IMR-90 (cell line): ENCODE results near the gene RAB12. TPM values are rescaled to one million over a fixed set of nuclear protein-coding genes. Genes with fewer than 3 reads are reported as not detected.
A peak's percentile ranks its signal among the peaks of the same experiment; 100 is the strongest.

ENCODE experiments used
- ATAC-seq: fragments of 200-7000 bp; cut with Tn5 transposase; 2 replicates; pipeline ENCODE4 v1.9.1; 2020; ENCODE audit warnings: low read depth, mild to moderate bottlenecking, moderate library complexity
- BruUV-seq: library from RNA; stranded (reverse); fragments of 400-500 nt; replicated peaks from 2 replicates; lab custom pipeline; 2021; lab: Mats Ljungman, UMichigan
- CTCF ChIA-PET: fragments of 300-600 bp; formaldehyde crosslinking; extraction: SDS; loops from one replicate; lab custom pipeline; 2021; ENCODE audit warnings: antibody characterized with exemption; lab: Yijun Ruan, JAX
- POLR2A ChIA-PET: fragments of 300-600 bp; sonication (Branson Sonifier 250); formaldehyde crosslinking; loops from one replicate; lab custom pipeline; 2022; ENCODE audit warnings: antibody characterized with exemption; ENCODE audit not compliant: unreplicated experiment; lab: Charles Lee
- DNase-seq: peaks from one replicate; pipeline ENCODE4 v3.0.0; 2013
- H2AFZ ChIP-seq: replicated peaks from 2 replicates; pipeline ENCODE3; 2013; ENCODE audit warnings: low read length, mild to moderate bottlenecking; ENCODE audit not compliant: poor library complexity
- H2AK5ac ChIP-seq: 2 replicates; pipeline ENCODE4 v1.6.1; 2013; ENCODE audit warnings: low read depth, low read length, inconsistent platforms
- H2AK9ac ChIP-seq: replicated peaks from 2 replicates; pipeline ENCODE3; 2013; ENCODE audit warnings: mild to moderate bottlenecking, low read depth, low read length, moderate library complexity; ENCODE audit not compliant: poor library complexity
- H2BK120ac ChIP-seq: 2 replicates; pipeline ENCODE4 v1.6.1; 2013; ENCODE audit warnings: low read depth, low read length, inconsistent platforms
- H2BK15ac ChIP-seq: 3 replicates; pipeline ENCODE4 v1.6.1; 2013; ENCODE audit warnings: low read depth, low read length, inconsistent platforms
- H2BK20ac ChIP-seq: 2 replicates; pipeline ENCODE4 v1.6.1; 2013; ENCODE audit warnings: low read depth, mild to moderate bottlenecking, inconsistent platforms, low read length, moderate library complexity
- H2BK5ac ChIP-seq: 2 replicates; pipeline ENCODE4 v1.6.1; 2013; ENCODE audit warnings: mild to moderate bottlenecking, low read depth, low read length, inconsistent platforms; ENCODE audit not compliant: poor library complexity, severe bottlenecking
- H3K14ac ChIP-seq: replicated peaks from 2 replicates; pipeline ENCODE4 v1.6.1; 2013; ENCODE audit warnings: low read depth, low read length, inconsistent platforms
- H3K18ac ChIP-seq: 2 replicates; pipeline ENCODE4 v1.6.1; 2013; ENCODE audit warnings: low read depth, low read length, control low read depth
- H3K23ac ChIP-seq: 2 replicates; pipeline ENCODE4 v1.6.1; 2013; ENCODE audit warnings: low read depth, low read length, inconsistent platforms
- H3K27ac ChIP-seq: 2 replicates; pipeline ENCODE4 v1.5.1; 2013; ENCODE audit warnings: mild to moderate bottlenecking, control low read depth, low read length; ENCODE audit not compliant: insufficient read depth
- H3K27me3 ChIP-seq: 2 replicates; pipeline ENCODE4 v1.6.1; 2013; ENCODE audit warnings: low read length; ENCODE audit not compliant: control insufficient read depth, insufficient read depth
- H3K36me3 ChIP-seq: 2 replicates; pipeline ENCODE4 v1.6.1; 2013; ENCODE audit warnings: low read length, mixed read lengths; ENCODE audit not compliant: control insufficient read depth, insufficient read depth
- H3K4ac ChIP-seq: 2 replicates; pipeline ENCODE4 v1.6.1; 2013; ENCODE audit warnings: low read depth, low read length, inconsistent platforms
- H3K4me1 ChIP-seq: 2 replicates; pipeline ENCODE4 v1.6.1; 2013; ENCODE audit warnings: low read length, mixed read lengths; ENCODE audit not compliant: control insufficient read depth, insufficient read depth
- H3K4me2 ChIP-seq: 2 replicates; pipeline ENCODE4 v1.6.1; 2013; ENCODE audit warnings: low read depth, mild to moderate bottlenecking, control low read depth, low read length, moderate library complexity
- H3K4me3 ChIP-seq: 2 replicates; pipeline ENCODE4 v1.5.1; 2013; ENCODE audit warnings: low read depth, mild to moderate bottlenecking, control low read depth, low read length, moderate library complexity; ENCODE audit not compliant: insufficient read depth
- H3K56ac ChIP-seq: 2 replicates; pipeline ENCODE4 v1.6.1; 2013; ENCODE audit warnings: low read length, inconsistent platforms; ENCODE audit not compliant: insufficient read depth; ENCODE audit errors: extremely low read depth
- H3K79me1 ChIP-seq, 2 experiments: 2 replicates each; pipeline ENCODE4 v1.6.1; 2013; ENCODE audit warnings: low read length in 2 of 2, inconsistent platforms in 1 of 2, low read depth in 1 of 2
- H3K9ac ChIP-seq: 2 replicates; pipeline ENCODE4 v1.6.1; 2013; ENCODE audit warnings: low read depth, low read length, control low read depth
- H3K9me1 ChIP-seq: 2 replicates; pipeline ENCODE4 v1.6.1; 2013; ENCODE audit warnings: low read length, inconsistent platforms; ENCODE audit not compliant: insufficient read depth
- H3K9me3 ChIP-seq: 2 replicates; pipeline ENCODE4 v1.6.1; 2013; ENCODE audit warnings: low read length; ENCODE audit not compliant: control insufficient read depth, insufficient read depth
- H4K20me1 ChIP-seq: 2 replicates; pipeline ENCODE4 v1.6.1; 2013; ENCODE audit warnings: low read length, inconsistent platforms; ENCODE audit not compliant: insufficient read depth
- H4K5ac ChIP-seq: 2 replicates; pipeline ENCODE4 v1.6.1; 2013; ENCODE audit warnings: mild to moderate bottlenecking, low read depth, low read length, control low read depth
- H4K8ac ChIP-seq, 2 experiments: 2 replicates each; pipeline ENCODE4 v1.6.1; 2013; ENCODE audit warnings: low read depth in 2 of 2, low read length in 2 of 2, control low read depth in 1 of 2, inconsistent platforms in 1 of 2
- H4K91ac ChIP-seq: 2 replicates; pipeline ENCODE4 v1.6.1; 2013; ENCODE audit warnings: low read depth, low read length, inconsistent platforms; ENCODE audit not compliant: insufficient read depth
- BHLHE40 ChIP-seq: fragments of 150-350 bp; IDR thresholded peaks from 2 replicates; pipeline ENCODE4 v1.6.1; 2016; ENCODE audit warnings: mild to moderate bottlenecking, low read depth, low read length
- CEBPB ChIP-seq: IDR thresholded peaks from 2 replicates; pipeline ENCODE4 v1.6.1; 2012; ENCODE audit warnings: low read depth, low read length, improper control_type of control experiment
- CHD1 ChIP-seq: IDR thresholded peaks from 2 replicates; pipeline ENCODE4 v1.6.1; 2012; ENCODE audit warnings: low read depth, low read length, improper control_type of control experiment
- ELK1 ChIP-seq: fragments of 150-350 bp; IDR thresholded peaks from 2 replicates; pipeline ENCODE4 v1.6.1; 2016; ENCODE audit warnings: low read depth, mild to moderate bottlenecking, low read length, moderate library complexity, borderline replicate concordance
- FOS ChIP-seq: fragments of 150-350 bp; IDR thresholded peaks from 2 replicates; pipeline ENCODE4 v1.6.1; 2016; ENCODE audit warnings: low read depth, low read length
- MAFK ChIP-seq: IDR thresholded peaks from 2 replicates; pipeline ENCODE4 v1.6.1; 2012; ENCODE audit warnings: low read depth, low read length, improper control_type of control experiment
- MAZ ChIP-seq: IDR thresholded peaks from 2 replicates; pipeline ENCODE4 v1.6.1; 2012; ENCODE audit warnings: low read depth, mild to moderate bottlenecking, low read length, improper control_type of control experiment, moderate library complexity, borderline replicate concordance
- NFE2L2 ChIP-seq: fragments of 150-350 bp; IDR thresholded peaks from 2 replicates; pipeline ENCODE4 v1.6.1; 2016; ENCODE audit warnings: low read depth, mild to moderate bottlenecking, low read length
- RAD21 ChIP-seq: IDR thresholded peaks from 2 replicates; pipeline ENCODE4 v1.6.1; 2012; ENCODE audit warnings: low read length, improper control_type of control experiment
- SMC3 ChIP-seq: fragments of 150-350 bp; IDR thresholded peaks from 2 replicates; pipeline ENCODE4 v1.6.1; 2016; ENCODE audit warnings: low read depth, mild to moderate bottlenecking, antibody characterized with exemption, low read length, moderate library complexity
- USF2 ChIP-seq: fragments of 150-350 bp; IDR thresholded peaks from 2 replicates; pipeline ENCODE4 v1.6.1; 2017; ENCODE audit warnings: mild to moderate bottlenecking, antibody characterized with exemption, low read length, low read depth
- WGBS, 2 experiments: methylation state at CpG; one replicate each; pipeline versions ENCODE4 v1.1.5 to v1.1.7; 2013; ENCODE audit warnings: missing lambda C conversion rate in 2 of 2; ENCODE audit not compliant: insufficient read length in 1 of 2; ENCODE audit errors: extremely low coverage in 2 of 2; 5-methylcytosine and 5-hydroxymethylcytosine counted together
- dilution Hi-C: fragments of 300-500 bp; cut with HindIII; formaldehyde crosslinking; loops from one replicate; pipeline ENCODE4 v1.14.3; 2018; ENCODE audit warnings: low sequenced_read_pairs; ENCODE audit not compliant: unreplicated experiment
- in situ Hi-C: fragments of 300-500 bp; cut with MboI; formaldehyde crosslinking; loops from 3 replicates; pipeline ENCODE4 v1.14.3; 2019; ENCODE audit warnings: low sequenced_read_pairs, inconsistent platforms, mixed read lengths
- intact Hi-C: fragments of 100-400 bp; cut with micrococcal nuclease; formaldehyde crosslinking; loops from 2 replicates; pipeline ENCODE4 v1.10.0; 2022
- polyA plus RNA-seq, 3 experiments: library from polyadenylated mRNA; depleted of rRNA; stranded (reverse); fragments of >200 nt; gene quantifications; 2 replicates each; pipeline ENCODE4 v1.2.3, GENCODE V29; 2012; ENCODE audit warnings: low replicate concordance in 1 of 3
- total RNA-seq: library from RNA; depleted of rRNA; stranded (reverse); fragments of >200 nt; gene quantifications from 2 replicates; pipeline ENCODE4 v1.2.3, GENCODE V29; 2012

RAB12 gene
- total and polyA plus RNA-seq, 2 of the 4 experiments (the other 2 are of a cell fraction): 14.9 to 19.2 TPM

- H3K27me3 ChIP-seq: no peaks in the 10 kb centered on the region
- peaks cover 30% of the 10 kb centered on the region for H3K9me1 ChIP-seq
- no peak overlapping the region for H4K8ac ChIP-seq
- H2BK120ac ChIP-seq: no peak overlapping the region
- no peak overlapping the region for H3K4me3 ChIP-seq
- peaks cover 8% of the 10 kb centered on the region for H3K36me3 ChIP-seq
- no CpG with 5 or more reads among the region's 4 CpGs for WGBS, 2 experiments
- dilution Hi-C loops: no loop called here
- H3K4me2 ChIP-seq: peak overlapping the region; percentile 43
- H2AK9ac ChIP-seq: no peak overlapping the region
- H3K23ac ChIP-seq: no peak overlapping the region
- H4K5ac ChIP-seq: no peak overlapping the region
- no peaks in the 10 kb centered on the region for H3K9me3 ChIP-seq
- H4K91ac ChIP-seq: no peak overlapping the region
- H3K4me1 ChIP-seq: peaks cover 15% of the 10 kb centered on the region
- H3K14ac ChIP-seq: no peak overlapping the region
- TF ChIP-seq USF2: no peak
- TF ChIP-seq BHLHE40: 0 out of 2 replicates have a peak, but pooled peaks have one; percentile 23
- TF ChIP-seq CHD1: no peak
- TF ChIP-seq NFE2L2: peak; percentile 79; the same call in 1 of the 2 replicates
- TF ChIP-seq MAFK: peak; percentile 73
- peak; percentile 89 for TF ChIP-seq CEBPB
- peak; percentile 85 for TF ChIP-seq FOS
- no peak for TF ChIP-seq MAZ
- TF ChIP-seq ELK1: no peak
- no peak for TF ChIP-seq RAD21
- TF ChIP-seq SMC3: no peak
- H3K18ac ChIP-seq: no peak overlapping the region
- peak; percentile 97 for DNase-seq
- no peak overlapping the region for H2AFZ ChIP-seq
- no peak overlapping the region; the same call in 1 of the 2 replicates for H3K9ac ChIP-seq
- H3K56ac ChIP-seq: no peak overlapping the region
- H2BK5ac ChIP-seq: no peak overlapping the region
- H3K4ac ChIP-seq: no peak overlapping the region
- peaks cover 25 to 91% of the 10 kb centered on the region in 2 experiments for H3K79me1 ChIP-seq
- no peak overlapping the region; the same call in 1 of the 2 replicates for H3K27ac ChIP-seq
- no TSS peak for BruUV-seq
- intact Hi-C loops: loop anchor here (5.0 kb wide), 1 partner anchor 1038 kb away; no protein-coding TSS in a partner anchor
- peak; percentile 88 for ATAC-seq
- CTCF ChIA-PET: no interaction called here
- peaks cover 86% of the 10 kb centered on the region for H4K20me1 ChIP-seq
- POLR2A ChIA-PET: interaction anchor here (0.6 kb wide), 2 partner anchors 17 to 175 kb away, joined by 3 read pairs; no protein-coding TSS in a partner anchor
- in situ Hi-C loops: no loop called here
- H2BK15ac ChIP-seq: no peak overlapping the region
- no peak overlapping the region for H2AK5ac ChIP-seq
- H2BK20ac ChIP-seq: no peak overlapping the region
Observed at GRCh38 chr18:8615397-8616027, 6.3 kb downstream of the RAB12 start.
